ENCODE results near the gene FAM228B.

The FAM228B gene

GRCh38 chr2:24206714-24207113 lies 83.4 kb downstream of the FAM228B start:
- DNase-seq = no peak

GRCh38 chr2:24207359-24207758 lies 84.1 kb downstream of the FAM228B start:
- no peak for DNase-seq

- no peak for DNase-seq
Observed at GRCh38 chr2:24208490-24208889, 85.2 kb downstream of the FAM228B start.

DNA sequence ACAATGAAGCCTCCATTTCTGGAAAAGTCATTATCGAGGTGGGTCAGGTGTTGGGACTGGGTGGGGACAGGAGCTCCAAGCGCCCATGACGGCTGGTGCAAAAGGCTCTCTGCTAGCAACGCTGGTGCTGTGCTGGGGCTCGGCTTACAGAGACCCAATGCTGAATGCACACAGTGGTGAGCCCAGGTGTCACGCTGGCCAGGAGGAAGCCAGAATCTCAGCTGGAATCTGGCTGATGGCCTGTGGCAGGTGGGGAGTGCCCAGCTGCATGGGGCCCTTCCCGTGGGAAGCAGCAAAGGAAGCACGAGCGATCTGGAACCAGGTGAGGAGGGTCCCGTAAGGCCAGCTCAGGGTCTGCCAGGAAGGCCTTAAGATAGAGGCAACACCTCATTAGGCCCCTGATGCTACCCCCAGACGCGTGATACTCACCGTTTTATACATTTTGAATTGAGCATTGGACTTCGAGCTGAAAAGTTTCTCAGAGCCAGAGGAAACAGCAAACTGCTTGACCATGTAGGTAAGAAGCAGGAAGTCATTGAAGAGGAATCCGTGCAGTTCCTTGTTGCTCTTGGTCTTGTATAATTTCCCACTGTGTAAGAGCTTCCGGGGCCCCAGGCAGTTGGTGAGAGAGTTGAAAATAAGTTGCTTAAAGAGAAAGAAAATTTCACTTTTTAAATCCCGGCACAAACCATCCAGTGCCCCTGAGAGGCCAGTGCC lies 86.3 kb downstream of the FAM228B start:
- no peak for DNase-seq

GRCh38 chr2:24210106-24210455 lies 86.8 kb downstream of the FAM228B start:
- DNase-seq = no peak

GRCh38 chr2:24210723-24211122 lies 87.5 kb downstream of the FAM228B start:
- no peak for DNase-seq

- no peak for DNase-seq
Observed at GRCh38 chr2:24211408-24211807, 88.1 kb downstream of the FAM228B start.

DNA sequence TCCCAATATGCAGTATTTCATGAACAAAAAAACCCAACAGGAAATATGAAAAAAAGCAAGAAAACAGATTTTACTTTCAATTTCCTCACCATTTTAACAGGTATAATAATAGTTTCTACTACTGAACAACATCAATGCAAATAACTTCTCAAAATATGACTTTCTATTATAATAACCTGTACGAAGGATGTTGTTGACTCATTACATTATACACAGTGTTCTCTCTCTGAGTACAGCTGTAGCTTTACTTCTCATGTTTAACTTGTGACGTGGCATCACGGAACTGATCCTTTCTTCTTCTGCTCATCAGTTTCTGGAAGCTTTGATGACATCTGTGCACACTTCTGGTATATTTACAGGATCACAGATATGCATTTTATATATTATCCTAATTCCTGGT lies 91.6 kb downstream of the FAM228B start:
- peak; percentile 27 for DNase-seq
